Gastrocnemius medialis (tissue), 4 donors: ENCODE measurements around the gene TXNIP. TPM values are rescaled to one million over a fixed set of nuclear protein-coding genes. Genes with fewer than 3 reads are reported as not detected.
A peak's percentile ranks its signal among the peaks of the same experiment; 100 is the strongest.

ENCODE experiments used
- ATAC-seq, 2 donors: fragments of 150-250 bp; one replicate each; pipeline ENCODE4 v1.9.1; 2016
- DNase-seq, 2 donors: peaks; one replicate each; pipeline ENCODE4 v3.0.0-alpha.2; 2019
- H3K27ac ChIP-seq, 4 donors: fragments of 200-600 bp; sonication (generic); 1 replicate in 1 of 4; 2 replicates in 3 of 4; pipeline ENCODE4 v1.5.1; 2016 to 2018; ENCODE audit warnings: mild to moderate bottlenecking in 2 of 4, moderate library complexity in 1 of 4
- H3K27me3 ChIP-seq, 3 donors: fragments of 200-600 bp; sonication (generic) in 2 of 3; 1 replicate in 1 of 3; 2 replicates in 2 of 3; pipeline versions ENCODE4 v1.5.1 to v1.6.0; 2016 to 2019; ENCODE audit warnings: mild to moderate bottlenecking in 1 of 3, moderate library complexity in 1 of 3
- H3K36me3 ChIP-seq, 2 donors: fragments of 200-600 bp; sonication (generic) in 1 of 2; one replicate each; pipeline ENCODE4 v1.5.1; 2017 to 2018
- H3K4me1 ChIP-seq, 2 donors: fragments of 200-600 bp; sonication (generic) in 1 of 2; one replicate each; pipeline ENCODE4 v1.5.1; 2016 to 2017; ENCODE audit warnings: mild to moderate bottlenecking in 2 of 2
- H3K4me3 ChIP-seq, 4 donors: fragments of 200-600 bp; sonication (generic) in 3 of 4; 1 replicate in 1 of 4; 2 replicates in 3 of 4; pipeline ENCODE4 v1.5.1; 2016 to 2019; ENCODE audit warnings: mild to moderate bottlenecking in 2 of 4
- H3K9me3 ChIP-seq, 3 donors: fragments of 200-600 bp; sonication (generic) in 2 of 3; 1 replicate in 1 of 3; 2 replicates in 2 of 3; pipeline ENCODE4 v1.5.1; 2016 to 2019
- POLR2A ChIP-seq, 2 donors: fragments of 450-650 bp; IDR thresholded peaks; one replicate each; pipeline ENCODE4 v1.6.1; 2017; ENCODE audit warnings: antibody characterized with exemption in 2 of 2, mild to moderate bottlenecking in 2 of 2, moderate library complexity in 2 of 2
- in situ Hi-C, 4 donors: fragments of 200-750 bp; cut with MboI; loops; one replicate each; pipeline versions ENCODE4 v1.15.0 to v1.8.0; 2017; ENCODE audit warnings: low sequenced_read_pairs in 4 of 4
- intact Hi-C: fragments of 100-400 bp; cut with DNase I; formaldehyde crosslinking; loops from one replicate; pipeline ENCODE4 v1.15.1; 2023; ENCODE audit warnings: low total_unique reads
- total RNA-seq, 4 donors: library from RNA; depleted of rRNA; stranded (reverse); fragments of >200 nt; gene quantifications; one replicate each; pipeline versions ENCODE4 v1.1.0 to v1.2.3, GENCODE V29; 2016
- TF ChIP-seq, protein P1 (sequence below), 5 experiments: fragments of 450-650 bp in 3 of 5; fragments of 200-600 bp in 2 of 5; sonication (generic) in 2 of 5; IDR thresholded peaks in 4 of 5; conservative IDR thresholded peaks in 1 of 5; 1 replicate in 4 of 5; 2 replicates in 1 of 5; pipeline ENCODE4 v1.5.1; 2016 to 2019; ENCODE audit warnings: antibody characterized with exemption in 5 of 5, mild to moderate bottlenecking in 3 of 5, moderate library complexity in 3 of 5

Gene TXNIP
- total RNA-seq, 4 donors from 2014 or later, result 1,815 to 2,839 (median 2,202) TPM

GRCh38 chr1:145994391-145995120 lies 1.8 kb downstream of the TXNIP start:
- in situ Hi-C loops (no loop called here), intact Hi-C loops (loop anchor here (5.0 kb wide), 1 partner anchor 47 kb away; no protein-coding TSS in a partner anchor)
- no peak for ATAC-seq

DNA sequence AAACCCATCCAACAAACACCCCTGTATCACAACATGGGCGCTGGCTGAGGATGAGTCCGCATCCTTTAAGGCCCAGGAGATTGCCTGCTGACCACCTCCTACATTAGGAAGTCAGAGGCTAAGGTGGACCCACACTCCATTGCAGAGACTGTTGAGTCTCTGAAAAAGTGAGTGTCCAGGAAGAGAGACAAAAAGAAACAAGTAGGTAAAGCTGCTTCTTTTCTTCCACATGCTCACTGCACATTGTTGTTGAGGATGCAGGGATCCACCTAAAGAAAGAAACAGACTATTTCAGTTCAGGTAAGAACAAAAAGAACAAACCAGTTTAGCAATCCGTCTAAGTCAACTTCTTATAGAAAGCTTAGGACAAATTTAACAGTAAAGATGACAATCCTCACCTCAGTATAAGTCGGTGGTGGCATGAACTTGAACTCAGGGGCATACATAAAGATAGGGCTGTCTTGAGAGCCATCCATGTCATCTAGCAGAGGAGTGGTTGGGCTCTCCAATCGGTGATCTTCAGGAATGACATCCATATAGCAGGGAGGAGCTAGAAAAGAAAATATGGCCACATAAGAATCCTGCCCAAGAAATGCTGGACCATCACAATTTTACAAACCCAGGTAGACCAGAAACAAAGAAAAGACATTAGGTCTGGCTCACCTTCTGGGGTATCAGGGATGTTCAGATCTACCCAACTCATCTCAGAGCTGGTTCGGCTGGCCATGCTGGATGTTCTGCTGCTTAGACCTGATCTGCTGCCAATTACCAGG lies 2.6 kb downstream of the TXNIP start:
- intact Hi-C loops, result no loop called here
- Histone ChIP-seq H3K27ac (peak overlapping the region; percentile 95 to 99 (median 98)), H3K36me3 (peaks cover 26 to 40% of the 10 kb centered on the region in 2 donors), H3K4me3 (peak overlapping the region; percentile 63 to 98 (median 81)), H3K9me3 (no peaks in the 10 kb centered on the region), H3K4me1 (peaks cover 0 to 8% of the 10 kb centered on the region in 2 donors), H3K27me3 (no peaks in the 10 kb centered on the region)
- DNase-seq (peak in 1 of 2 donors; percentile 26), ATAC-seq (no peak)
- in situ Hi-C loops, result no loop called here
- TF ChIP-seq, protein P1, sequence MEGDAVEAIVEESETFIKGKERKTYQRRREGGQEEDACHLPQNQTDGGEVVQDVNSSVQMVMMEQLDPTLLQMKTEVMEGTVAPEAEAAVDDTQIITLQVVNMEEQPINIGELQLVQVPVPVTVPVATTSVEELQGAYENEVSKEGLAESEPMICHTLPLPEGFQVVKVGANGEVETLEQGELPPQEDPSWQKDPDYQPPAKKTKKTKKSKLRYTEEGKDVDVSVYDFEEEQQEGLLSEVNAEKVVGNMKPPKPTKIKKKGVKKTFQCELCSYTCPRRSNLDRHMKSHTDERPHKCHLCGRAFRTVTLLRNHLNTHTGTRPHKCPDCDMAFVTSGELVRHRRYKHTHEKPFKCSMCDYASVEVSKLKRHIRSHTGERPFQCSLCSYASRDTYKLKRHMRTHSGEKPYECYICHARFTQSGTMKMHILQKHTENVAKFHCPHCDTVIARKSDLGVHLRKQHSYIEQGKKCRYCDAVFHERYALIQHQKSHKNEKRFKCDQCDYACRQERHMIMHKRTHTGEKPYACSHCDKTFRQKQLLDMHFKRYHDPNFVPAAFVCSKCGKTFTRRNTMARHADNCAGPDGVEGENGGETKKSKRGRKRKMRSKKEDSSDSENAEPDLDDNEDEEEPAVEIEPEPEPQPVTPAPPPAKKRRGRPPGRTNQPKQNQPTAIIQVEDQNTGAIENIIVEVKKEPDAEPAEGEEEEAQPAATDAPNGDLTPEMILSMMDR (IDR thresholded peaks at IDR 0.05 in 4 of 5, conservative IDR thresholded peaks at IDR 0.05 in 1 of 5), result no peak
- TF ChIP-seq POLR2A (IDR thresholded peaks at IDR 0.05), result no peak

More at GRCh38 chr1:145994391-145995120, 1.8 kb downstream of the TXNIP start:
- TF ChIP-seq, protein P1 (IDR thresholded peaks at IDR 0.05 in 4 of 5, conservative IDR thresholded peaks at IDR 0.05 in 1 of 5), result no peak
- peak in 1 of 2 donors; percentile 29 for TF ChIP-seq POLR2A (IDR thresholded peaks at IDR 0.05)
- peak in 1 of 2 donors; percentile 45 for DNase-seq
- Histone ChIP-seq H3K27ac (peak overlapping the region; percentile 95 to 99 (median 98)), H3K4me3 (peak overlapping the region; percentile 63 to 98 (median 81)), H3K36me3 (peaks cover 26 to 40% of the 10 kb centered on the region in 2 donors), H3K27me3 (no peaks in the 10 kb centered on the region), H3K9me3 (no peaks in the 10 kb centered on the region), H3K4me1 (peaks cover 0 to 13% of the 10 kb centered on the region in 2 donors)

DNA sequence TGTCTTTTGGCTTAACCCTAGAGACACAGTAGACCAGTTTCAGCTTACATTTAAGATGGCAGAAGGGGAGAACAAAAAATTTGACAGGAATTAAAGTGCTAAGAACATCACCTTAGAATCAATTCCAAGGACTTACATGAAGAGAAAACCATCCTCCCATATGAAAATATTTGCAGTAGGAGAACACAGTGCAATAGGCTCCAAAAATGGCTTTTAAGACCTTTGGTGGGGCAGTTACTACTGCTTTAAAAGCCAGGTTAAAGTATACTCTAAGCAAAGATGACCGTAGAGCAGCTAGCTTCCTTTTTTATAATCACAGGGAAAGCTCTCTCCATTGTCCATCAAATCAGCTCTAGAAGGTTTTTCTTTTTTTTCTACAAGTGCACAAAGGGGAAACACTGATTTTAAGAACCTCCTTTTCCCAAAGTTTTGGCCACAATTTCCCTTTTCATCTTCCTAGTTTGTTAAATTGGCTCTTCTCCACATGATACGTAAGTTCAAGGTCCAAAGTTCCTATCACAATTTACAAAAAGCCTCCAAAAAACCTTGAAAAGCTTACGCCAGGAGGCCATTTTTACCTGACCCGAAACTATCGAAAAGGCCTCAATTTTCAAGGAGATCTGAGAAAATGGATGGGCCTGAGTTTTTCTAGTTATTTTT lies 3.3 kb downstream of the TXNIP start:
- Histone ChIP-seq H3K4me1 (peaks cover 0 to under 1% of the 10 kb centered on the region in 2 donors), H3K9me3 (no peaks in the 10 kb centered on the region), H3K27me3 (no peaks in the 10 kb centered on the region), H3K4me3 (peak overlapping the region; percentile 63 to 98 (median 81)), H3K27ac (peak overlapping the region; percentile 95 to 99 (median 98)), H3K36me3 (peaks cover 26 to 40% of the 10 kb centered on the region in 2 donors)
- TF ChIP-seq, protein P1 (IDR thresholded peaks at IDR 0.05 in 4 of 5, conservative IDR thresholded peaks at IDR 0.05 in 1 of 5), result no peak
- TF ChIP-seq POLR2A (IDR thresholded peaks at IDR 0.05), result no peak
- in situ Hi-C loops (no loop called here), intact Hi-C loops (no loop called here)
- ATAC-seq (no peak), DNase-seq (no peak)

DNA sequence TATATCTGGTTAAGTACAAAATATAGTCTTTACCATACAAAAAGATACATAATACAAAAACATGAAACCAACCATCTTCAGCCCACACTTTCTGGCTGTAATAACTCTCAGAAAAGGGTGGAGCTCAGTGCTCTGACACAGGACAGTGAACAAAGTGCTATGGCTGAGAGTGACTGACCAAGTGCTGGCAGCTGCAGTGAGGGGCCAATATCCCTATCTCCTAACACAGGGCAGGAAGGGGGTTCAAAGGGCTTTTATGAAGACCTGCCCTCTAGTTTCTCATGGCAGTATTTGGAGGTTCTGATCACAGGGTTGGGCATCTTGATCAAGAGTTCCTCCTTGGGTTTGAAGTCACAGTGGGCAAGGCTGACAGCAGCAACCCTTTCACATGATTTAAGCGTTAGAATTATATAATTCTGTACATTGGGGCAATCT lies 3.9 kb downstream of the TXNIP start:
- H3K4me1 ChIP-seq, result peaks cover 1 to 5% of the 10 kb centered on the region in 2 donors
- H3K27me3 ChIP-seq, result no peaks in the 10 kb centered on the region
- intact Hi-C loops (no loop called here), in situ Hi-C loops (no loop called here)
- TF ChIP-seq, protein P1 (IDR thresholded peaks at IDR 0.05 in 4 of 5, conservative IDR thresholded peaks at IDR 0.05 in 1 of 5), result no peak
- TF ChIP-seq POLR2A (IDR thresholded peaks at IDR 0.05), result no peak
- H3K27ac ChIP-seq, result peak overlapping the region; percentile 95 to 99 (median 98)
- peaks cover 26 to 40% of the 10 kb centered on the region in 2 donors for H3K36me3 ChIP-seq
- no peaks in the 10 kb centered on the region for H3K9me3 ChIP-seq
- DNase-seq (peak in 1 of 2 donors; percentile 33), ATAC-seq (no peak)
- peak overlapping the region; percentile 63 to 98 (median 81) for H3K4me3 ChIP-seq
